ENCODE results near the gene GALNT17.

GALNT17 gene

DNA sequence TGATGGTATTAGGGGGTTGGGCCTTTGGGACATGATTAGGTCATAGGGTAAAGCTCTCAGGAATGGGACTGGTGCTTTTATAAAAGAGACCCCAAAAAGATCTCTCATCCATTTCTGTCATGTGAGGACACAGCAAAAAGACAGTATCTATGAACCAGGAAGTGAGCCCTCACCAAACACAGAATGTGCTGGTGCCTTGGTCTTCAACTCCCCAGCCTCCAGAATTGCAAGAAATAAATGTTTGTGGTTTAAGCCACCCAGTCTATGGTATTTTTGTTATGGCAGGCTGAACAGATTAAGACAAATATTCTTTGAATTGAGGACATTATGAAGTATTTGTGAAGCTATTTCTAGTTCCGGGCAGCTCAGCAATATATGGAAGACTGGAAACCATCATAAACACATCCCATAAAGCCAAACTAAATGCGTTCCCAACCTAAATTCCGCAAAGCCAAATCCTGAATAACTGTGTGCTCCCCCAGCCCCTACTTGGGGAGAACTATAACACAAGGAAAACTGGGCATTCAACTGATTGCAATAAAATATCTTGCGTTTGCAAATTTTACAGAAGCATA is 153.7 kb downstream of the GALNT17 start:
- DNase-seq, result no peak

DNA sequence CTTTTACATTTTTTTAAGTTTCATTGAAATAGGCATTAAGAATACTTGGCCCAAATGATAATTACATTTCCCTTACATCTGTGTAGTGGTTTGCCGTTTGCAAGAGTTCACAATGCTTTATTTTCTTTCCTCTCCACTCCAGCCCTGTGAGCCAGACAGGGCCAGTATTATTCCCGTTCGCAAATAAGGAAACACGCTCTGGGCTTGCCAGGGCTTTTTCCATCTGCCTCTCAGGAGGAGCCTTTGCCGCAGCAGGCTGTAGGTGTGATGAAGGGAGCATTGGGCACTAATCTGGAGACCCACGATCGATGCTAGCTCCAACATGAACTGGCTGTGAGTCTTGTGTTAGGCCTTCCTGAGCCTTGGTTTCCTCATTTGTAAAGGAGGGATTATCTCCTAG is 154.4 kb downstream of the GALNT17 start:
- peak; percentile 76 for DNase-seq

DNA sequence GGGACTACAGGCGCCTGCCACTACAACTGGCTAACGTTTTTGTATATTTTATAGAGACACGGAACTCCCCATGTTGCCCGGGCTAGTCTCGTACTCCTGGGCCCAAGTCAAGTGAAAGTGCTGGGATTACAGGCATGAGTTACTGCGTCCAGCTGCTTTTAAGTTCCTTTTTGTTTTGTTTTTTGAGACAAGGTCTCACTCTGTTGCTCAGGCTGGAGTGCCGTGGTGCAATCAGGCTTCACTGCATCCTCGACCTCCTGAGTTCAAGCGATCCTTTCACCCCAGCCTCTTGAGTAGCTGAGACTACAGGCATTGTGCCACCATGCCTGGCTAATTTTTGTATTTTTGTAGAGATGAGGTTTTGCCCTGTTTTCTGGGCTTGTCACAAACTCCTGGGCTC is 155.0 kb downstream of the GALNT17 start:
- no peak for DNase-seq

DNA sequence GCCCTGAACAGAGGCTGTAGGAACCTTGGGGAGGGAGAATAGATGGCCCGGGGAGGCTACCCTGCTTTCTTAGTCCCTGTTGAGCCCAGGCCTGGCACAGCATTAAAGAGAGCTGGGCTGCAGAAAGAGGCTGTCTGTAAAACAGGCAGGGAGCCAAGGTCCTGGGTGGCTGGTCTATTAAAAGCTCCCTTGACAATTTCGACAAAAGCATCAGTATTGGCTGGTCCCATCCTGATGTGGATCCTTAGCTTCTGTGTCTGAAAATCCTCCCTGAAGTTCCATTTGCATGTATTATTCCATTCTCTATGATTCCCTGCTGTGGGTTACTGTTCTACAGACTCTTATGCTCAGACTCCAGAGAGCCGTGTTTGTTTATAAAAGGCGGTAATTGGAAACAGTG is 158.5 kb downstream of the GALNT17 start:
- DNase-seq, result no peak

DNA sequence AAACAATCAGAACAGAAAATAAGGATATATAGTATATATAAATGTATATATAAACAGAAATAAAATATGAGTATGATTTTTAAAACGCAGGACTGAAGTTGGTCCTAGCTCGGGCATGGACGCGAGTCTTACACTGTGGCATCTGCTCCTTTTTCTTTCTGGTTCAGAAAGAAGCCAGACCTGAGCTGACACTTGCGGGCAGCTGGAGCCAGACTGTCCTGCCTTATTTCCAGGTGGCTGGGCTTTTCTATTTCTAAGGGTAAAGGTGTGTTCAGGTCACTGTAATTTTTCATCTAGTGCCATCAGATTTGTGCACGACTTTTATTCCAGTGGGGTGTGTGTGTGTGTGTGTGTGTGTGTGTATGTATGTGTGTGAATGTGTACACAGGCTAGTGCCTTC is 166.4 kb downstream of the GALNT17 start:
- no peak for DNase-seq

DNA sequence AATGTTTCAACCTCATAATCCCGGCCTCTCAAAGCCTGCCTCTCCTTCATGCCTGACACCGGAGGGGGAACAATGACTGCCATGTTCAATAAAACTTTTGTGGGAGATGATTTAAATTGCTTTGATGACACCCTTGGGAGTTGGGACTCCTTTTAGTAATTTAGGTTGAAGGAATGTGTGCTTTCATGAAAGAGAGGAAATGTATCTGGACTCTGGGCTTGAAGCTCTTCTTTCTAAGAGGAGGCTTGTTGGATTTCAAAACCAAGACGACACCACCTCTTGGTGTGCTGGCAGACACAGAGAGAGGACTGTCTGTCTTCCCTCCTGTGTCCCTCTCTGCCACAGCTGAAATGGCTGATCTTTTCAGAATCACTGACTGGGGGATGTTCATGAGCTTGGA is 168.1 kb downstream of the GALNT17 start:
- no peak for DNase-seq

- no peak for DNase-seq
Measured at GRCh38 chr7:71300603-71301002, 168.7 kb downstream of the GALNT17 start.

- DNase-seq, result no peak
Measured at GRCh38 chr7:71301167-71301566, 169.2 kb downstream of the GALNT17 start.

GRCh38 chr7:71303566-71303965 is 171.6 kb downstream of the GALNT17 start:
- DNase-seq, result no peak

DNA sequence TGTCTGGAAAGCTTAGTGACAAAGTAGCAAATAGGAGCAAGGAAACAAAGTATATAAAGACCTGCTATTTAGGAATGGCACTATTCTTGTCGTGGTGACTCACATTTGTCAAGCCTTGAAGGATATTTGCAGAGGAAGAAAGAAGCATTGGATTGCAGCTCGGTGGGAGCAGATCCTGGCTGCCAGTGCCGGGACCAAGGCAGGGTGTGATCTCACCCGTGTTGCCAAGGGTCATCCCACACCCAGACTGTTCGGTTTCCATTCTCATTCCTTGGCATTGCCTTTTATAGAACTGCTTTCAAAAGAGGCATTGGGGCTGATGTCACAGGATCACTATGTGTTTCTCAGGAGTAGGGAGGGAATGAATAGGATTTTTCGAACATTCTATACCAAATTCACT is 176.2 kb downstream of the GALNT17 start:
- DNase-seq, result peak; percentile 76

DNA sequence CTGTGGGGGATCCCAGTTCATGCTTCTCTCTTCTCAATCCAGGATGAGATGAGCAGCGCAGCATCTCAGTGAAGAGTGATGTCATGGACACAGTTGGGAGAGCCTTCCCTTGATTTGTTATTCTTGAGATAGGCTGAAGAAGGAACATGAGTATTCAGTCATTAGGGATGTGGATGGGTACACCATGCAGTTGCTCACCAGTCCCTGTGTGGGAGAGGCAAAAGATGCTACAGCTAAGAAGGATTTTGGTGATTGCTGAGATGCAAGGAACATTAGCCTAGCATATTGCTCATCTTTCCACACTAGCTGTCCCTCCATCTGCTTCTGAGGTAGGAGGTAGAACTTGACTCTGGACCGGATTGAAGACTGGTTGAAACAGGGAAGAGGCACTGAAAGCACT is 179.6 kb downstream of the GALNT17 start:
- DNase-seq, result no peak

DNA sequence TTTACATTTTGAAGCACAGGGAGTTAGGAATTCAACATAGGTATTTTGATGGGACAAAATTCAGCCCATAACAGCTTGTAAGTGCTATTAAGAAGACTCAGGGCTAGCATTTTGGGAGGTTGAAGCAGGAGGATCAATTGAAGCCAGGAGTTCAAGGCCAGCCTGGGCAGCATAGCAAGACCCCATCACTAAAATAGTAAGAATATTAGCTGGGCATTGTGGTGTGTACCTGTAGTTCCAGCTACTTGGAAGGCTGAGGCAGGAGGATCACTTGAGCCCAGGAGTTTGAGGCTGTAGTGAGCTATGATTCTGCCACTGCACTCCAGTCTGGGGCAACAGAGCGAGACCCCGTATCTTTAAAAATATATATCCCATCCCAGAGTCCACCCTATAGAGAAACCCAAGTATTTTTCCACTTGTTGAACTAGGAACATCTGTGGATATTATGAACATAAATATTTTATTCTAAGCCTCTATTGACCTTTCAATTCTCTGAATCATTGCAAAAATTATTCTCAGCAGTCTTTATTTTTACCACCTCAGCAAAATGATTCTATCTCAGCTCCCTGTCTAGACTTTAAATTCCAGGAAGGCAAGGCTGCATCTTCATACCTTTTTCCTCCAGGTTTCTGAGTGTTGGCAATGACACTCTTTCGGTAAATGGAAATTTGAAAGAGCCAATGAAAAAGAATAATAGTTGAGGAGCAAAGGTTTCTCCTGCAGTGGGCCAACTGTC is 181.0 kb downstream of the GALNT17 start:
- no peak for DNase-seq

DNA sequence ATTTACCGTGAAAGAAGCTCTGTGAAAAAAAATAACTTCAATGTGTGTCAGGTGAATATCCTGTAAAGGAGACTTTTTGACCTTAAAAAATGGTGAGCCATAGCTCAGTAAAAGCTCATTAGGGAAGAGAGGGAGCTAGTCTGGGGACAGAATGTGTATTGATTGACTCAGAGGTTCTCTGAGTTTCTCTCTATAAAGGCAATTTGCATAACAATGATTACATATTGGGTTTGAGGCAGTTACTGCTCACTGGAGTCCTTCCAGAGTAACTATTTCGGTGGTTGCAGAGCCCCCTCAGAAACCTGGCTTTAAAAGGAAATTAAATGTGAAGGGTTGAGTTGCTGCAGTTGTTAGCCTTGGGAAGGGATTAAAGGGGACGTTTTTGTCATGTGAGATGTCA is 181.6 kb downstream of the GALNT17 start:
- no peak for DNase-seq

- no peak for DNase-seq
Measured at GRCh38 chr7:71320916-71321315, 189.0 kb downstream of the GALNT17 start.

- no peak for DNase-seq
Measured at GRCh38 chr7:71322201-71322600, 190.3 kb downstream of the GALNT17 start.

DNA sequence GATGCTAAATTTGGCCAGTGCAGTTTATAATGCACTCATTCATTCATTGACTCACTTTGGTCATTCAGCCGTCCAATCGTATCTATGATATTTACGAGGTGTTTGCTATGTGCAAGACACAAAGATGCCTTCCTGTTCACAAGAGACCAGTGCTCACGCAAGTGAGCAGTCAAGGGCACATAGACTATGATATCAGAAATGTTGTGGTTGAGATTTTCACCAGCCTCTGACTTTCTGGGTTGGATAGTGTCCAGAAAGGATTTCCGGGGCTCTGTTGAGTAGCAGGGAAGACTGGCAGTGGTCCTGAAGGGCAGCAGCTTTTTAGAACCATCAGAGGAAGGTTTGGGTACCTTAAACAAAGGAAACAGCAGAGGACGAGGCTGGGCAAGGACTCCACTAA is 191.8 kb downstream of the GALNT17 start:
- DNase-seq, result no peak

DNA sequence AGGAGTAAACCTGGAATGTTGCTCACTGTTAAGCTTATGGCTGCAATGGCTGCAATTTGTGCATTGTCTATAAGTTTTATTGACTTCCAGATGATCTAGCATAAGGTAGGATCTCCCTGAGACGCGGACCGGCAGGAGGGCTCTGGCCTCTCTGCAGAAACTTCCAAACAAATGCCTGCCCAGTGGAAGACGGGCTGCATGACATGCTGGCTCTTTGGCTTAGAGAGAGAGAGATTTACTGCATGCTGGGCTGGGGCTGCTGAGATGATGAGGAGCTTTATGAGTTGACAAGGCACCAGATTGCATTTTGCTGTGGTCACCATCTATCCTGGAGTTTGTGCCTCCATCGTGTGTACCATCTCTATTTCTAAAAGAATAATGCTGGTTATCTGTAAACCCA is 193.2 kb downstream of the GALNT17 start:
- no peak for DNase-seq

DNA sequence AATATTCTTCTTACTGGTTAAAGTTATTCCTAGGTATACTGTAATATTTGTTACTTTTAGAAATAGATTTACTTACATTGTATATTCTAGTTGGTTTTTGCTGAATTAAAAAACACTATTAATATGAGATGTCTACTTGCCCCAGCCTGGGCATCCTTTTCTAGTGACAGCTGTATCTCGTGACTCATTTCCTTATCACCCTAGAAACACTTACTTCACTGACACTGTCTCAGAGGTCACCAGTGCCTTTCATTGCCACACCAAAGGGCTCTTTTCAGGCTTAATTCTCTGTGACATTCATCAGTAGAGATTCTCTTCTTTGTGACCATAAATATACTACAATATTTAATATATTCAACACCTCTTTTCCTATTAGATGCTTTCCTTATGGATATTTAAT is 194.7 kb downstream of the GALNT17 start:
- DNase-seq, result no peak

- DNase-seq, result no peak
Measured at GRCh38 chr7:71327946-71328345, 196.0 kb downstream of the GALNT17 start.

- DNase-seq, result no peak
Measured at GRCh38 chr7:71329030-71329660, 197.2 kb downstream of the GALNT17 start.

- no peak for DNase-seq
Measured at GRCh38 chr7:71332207-71332606, 200.3 kb downstream of the GALNT17 start.

GRCh38 chr7:71334541-71334940 is 202.6 kb downstream of the GALNT17 start:
- DNase-seq, result no peak

- no peak for DNase-seq
Measured at GRCh38 chr7:71338866-71339265, 206.9 kb downstream of the GALNT17 start.

DNA sequence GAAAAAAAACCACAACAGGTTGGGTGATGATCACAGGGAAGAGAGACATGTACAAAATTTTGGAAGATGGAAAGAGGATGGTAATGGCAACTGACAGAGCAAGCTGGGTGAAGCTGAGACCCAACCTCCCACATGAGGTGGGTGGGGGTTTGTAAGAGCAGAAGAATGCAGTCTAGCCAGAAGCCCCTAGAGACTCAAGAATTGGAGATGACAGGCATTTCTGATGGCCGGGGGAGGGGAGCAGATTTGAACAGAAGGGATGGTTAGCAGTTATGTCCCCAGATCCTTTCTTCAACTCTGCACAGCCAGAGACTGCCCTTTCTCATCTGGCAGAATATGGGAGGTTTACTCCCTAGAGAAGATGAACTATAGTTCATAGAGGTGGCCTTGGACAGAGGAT is 208.0 kb downstream of the GALNT17 start:
- DNase-seq, result no peak

DNA sequence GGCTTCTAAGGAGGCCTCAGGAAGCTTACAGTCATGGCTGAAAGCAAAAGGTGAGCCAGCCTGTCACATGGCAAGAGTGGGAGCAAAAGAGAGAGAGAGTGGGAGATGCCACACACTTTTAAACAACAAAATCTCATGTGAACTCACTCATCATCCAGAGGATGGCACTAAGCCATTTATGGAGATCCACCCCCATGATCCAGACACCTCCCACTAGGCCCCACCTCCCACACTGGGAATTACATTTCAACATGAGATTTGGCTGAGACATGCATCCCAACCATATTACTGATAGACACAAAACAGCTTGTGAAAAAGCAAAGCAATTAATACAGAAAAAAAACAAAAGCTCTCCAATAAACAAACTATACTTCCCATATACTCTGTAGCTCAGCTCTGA is 210.3 kb downstream of the GALNT17 start:
- DNase-seq, result no peak

All from femur (tissue), 1 donor.